GM12878 (cell line): ENCODE results near the gene RREB1.

ENCODE experiments used
- EP300 ChIP-seq, 2 experiments: fragments of 150-350 bp in 1 of 2; IDR thresholded peaks; 2 replicates each; pipeline ENCODE4 v1.6.1; 2011 to 2012; ENCODE audit warnings: low read depth in 2 of 2, low read length in 2 of 2, borderline replicate concordance in 1 of 2, improper control_type of control experiment in 1 of 2, inconsistent platforms in 1 of 2; ENCODE audit not compliant: control insufficient read depth in 1 of 2
- POLR2A ChIP-seq: IDR thresholded peaks from 2 replicates; pipeline ENCODE4 v1.6.1; 2011; ENCODE audit warnings: low read depth, mild to moderate bottlenecking, low read length
- SREBF2 ChIP-seq: IDR thresholded peaks from 2 replicates; pipeline ENCODE4 v1.6.1; 2012; ENCODE audit warnings: mild to moderate bottlenecking, low read length
- SRF ChIP-seq, 2 experiments: IDR thresholded peaks; 2 replicates each; pipeline ENCODE4 v1.6.1; 2011; ENCODE audit warnings: low read depth in 2 of 2, low read length in 2 of 2, mild to moderate bottlenecking in 1 of 2, moderate library complexity in 1 of 2
- TF ChIP-seq, protein P1 (sequence below), 3 experiments: IDR thresholded peaks in 2 of 3; conservative IDR thresholded peaks in 1 of 3; 2 replicates each; pipeline ENCODE4 v1.5.1; 2011; ENCODE audit warnings: low read depth in 3 of 3, low read length in 3 of 3, mild to moderate bottlenecking in 3 of 3, control low read depth in 2 of 3, moderate library complexity in 2 of 3, inconsistent platforms in 1 of 3, mixed read lengths in 1 of 3; ENCODE audit not compliant: control insufficient read depth in 2 of 3, insufficient read depth in 1 of 3; ENCODE audit errors: extremely low read depth in 1 of 3
- TF ChIP-seq, protein P2 (sequence below): fragments of 450-650 bp; IDR thresholded peaks from 2 replicates; pipeline ENCODE4 v1.6.1; 2017; ENCODE audit warnings: mild to moderate bottlenecking

DNA sequence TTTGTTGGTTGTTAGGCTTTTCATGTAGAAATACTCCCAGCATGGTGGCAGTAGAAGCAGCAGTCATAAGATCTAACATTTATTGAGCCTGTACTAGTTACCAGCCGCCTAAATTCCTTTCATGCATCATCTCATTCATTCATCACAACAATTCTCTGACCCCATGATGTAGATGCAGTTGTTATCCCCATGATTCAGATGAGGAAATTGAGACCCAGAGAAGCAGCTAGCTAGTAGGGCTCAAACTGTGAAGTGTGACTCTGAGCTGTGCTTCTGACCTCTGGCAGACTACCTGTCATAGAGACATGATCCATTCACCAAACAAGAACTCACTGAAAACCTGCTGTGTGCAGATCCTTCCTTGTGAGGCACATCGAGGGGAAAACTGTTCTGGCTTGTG is 16.9 kb downstream of the RREB1 start:
- TF ChIP-seq EP300 (IDR thresholded peaks at IDR 0.05; ENCODE audit: borderline replicate concordance in 1 of 2, control insufficient read depth in 1 of 2, low read depth in 2 of 2, low read length in 2 of 2) = no peak
- TF ChIP-seq SRF (IDR thresholded peaks at IDR 0.05; ENCODE audit: low read depth in 2 of 2, low read length in 2 of 2) = no peak
- TF ChIP-seq, protein P1, sequence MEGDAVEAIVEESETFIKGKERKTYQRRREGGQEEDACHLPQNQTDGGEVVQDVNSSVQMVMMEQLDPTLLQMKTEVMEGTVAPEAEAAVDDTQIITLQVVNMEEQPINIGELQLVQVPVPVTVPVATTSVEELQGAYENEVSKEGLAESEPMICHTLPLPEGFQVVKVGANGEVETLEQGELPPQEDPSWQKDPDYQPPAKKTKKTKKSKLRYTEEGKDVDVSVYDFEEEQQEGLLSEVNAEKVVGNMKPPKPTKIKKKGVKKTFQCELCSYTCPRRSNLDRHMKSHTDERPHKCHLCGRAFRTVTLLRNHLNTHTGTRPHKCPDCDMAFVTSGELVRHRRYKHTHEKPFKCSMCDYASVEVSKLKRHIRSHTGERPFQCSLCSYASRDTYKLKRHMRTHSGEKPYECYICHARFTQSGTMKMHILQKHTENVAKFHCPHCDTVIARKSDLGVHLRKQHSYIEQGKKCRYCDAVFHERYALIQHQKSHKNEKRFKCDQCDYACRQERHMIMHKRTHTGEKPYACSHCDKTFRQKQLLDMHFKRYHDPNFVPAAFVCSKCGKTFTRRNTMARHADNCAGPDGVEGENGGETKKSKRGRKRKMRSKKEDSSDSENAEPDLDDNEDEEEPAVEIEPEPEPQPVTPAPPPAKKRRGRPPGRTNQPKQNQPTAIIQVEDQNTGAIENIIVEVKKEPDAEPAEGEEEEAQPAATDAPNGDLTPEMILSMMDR (IDR thresholded peaks at IDR 0.05 in 2 of 3, conservative IDR thresholded peaks at IDR 0.05 in 1 of 3; ENCODE audit: control insufficient read depth in 2 of 3, extremely low read depth in 1 of 3, insufficient read depth in 1 of 3, low read depth in 3 of 3, low read length in 3 of 3) = no peak
- TF ChIP-seq, protein P2, sequence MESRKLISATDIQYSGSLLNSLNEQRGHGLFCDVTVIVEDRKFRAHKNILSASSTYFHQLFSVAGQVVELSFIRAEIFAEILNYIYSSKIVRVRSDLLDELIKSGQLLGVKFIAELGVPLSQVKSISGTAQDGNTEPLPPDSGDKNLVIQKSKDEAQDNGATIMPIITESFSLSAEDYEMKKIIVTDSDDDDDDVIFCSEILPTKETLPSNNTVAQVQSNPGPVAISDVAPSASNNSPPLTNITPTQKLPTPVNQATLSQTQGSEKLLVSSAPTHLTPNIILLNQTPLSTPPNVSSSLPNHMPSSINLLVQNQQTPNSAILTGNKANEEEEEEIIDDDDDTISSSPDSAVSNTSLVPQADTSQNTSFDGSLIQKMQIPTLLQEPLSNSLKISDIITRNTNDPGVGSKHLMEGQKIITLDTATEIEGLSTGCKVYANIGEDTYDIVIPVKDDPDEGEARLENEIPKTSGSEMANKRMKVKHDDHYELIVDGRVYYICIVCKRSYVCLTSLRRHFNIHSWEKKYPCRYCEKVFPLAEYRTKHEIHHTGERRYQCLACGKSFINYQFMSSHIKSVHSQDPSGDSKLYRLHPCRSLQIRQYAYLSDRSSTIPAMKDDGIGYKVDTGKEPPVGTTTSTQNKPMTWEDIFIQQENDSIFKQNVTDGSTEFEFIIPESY = no peak
- TF ChIP-seq POLR2A = no peak
- TF ChIP-seq SREBF2 = no peak
